HG03469 (cell line): Measurements from ENCODE around the gene WWOX.

ENCODE experiments used
- ATAC-seq: cut with Tn5 transposase; IDR thresholded peaks from one replicate; pipeline ENCODE4 v1.9.1; 2021; ENCODE audit warnings: mild to moderate bottlenecking, moderate library complexity, moderate number of reproducible peaks; ENCODE audit not compliant: unreplicated experiment

WWOX gene

DNA sequence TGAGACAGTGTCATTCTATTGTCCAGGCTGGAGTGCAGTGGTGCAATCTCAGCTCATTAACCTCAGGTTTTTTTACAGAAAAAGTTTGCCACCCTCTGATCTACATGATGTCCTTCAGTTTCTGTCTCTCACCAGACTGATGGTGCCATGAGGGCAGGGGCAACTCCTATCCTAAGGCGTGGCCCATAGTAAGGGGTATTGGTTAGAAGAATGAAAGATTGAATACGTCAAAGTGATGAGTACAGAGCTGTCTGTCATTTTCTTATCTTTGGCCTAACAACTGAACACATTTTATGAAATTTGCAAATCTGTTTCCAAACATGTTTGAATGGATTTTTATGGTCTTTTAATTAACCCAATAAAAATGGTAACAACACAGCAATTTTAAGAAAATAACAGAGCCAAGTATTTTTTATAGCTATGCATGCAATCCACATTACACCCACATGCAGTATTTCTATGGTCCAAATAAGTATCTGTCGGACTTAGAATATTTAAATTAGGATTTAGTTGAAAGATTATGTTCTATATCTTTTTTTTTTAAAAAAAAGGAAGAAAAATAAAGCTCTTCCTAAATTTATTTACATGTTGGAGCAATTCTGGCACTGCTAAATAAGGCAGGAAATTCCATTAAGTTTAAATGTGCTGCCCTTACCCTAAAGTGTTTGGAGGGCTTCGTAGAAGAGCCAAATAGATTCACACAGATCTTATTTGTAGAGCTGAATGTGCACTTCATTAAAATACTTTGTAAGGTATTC lies 192.8 kb downstream of the WWOX start:
- no peak for ATAC-seq

GRCh38 chr16:78292844-78293380 lies 193.5 kb downstream of the WWOX start:
- no peak for ATAC-seq

GRCh38 chr16:78294538-78295225 lies 195.2 kb downstream of the WWOX start:
- ATAC-seq, result no peak

DNA sequence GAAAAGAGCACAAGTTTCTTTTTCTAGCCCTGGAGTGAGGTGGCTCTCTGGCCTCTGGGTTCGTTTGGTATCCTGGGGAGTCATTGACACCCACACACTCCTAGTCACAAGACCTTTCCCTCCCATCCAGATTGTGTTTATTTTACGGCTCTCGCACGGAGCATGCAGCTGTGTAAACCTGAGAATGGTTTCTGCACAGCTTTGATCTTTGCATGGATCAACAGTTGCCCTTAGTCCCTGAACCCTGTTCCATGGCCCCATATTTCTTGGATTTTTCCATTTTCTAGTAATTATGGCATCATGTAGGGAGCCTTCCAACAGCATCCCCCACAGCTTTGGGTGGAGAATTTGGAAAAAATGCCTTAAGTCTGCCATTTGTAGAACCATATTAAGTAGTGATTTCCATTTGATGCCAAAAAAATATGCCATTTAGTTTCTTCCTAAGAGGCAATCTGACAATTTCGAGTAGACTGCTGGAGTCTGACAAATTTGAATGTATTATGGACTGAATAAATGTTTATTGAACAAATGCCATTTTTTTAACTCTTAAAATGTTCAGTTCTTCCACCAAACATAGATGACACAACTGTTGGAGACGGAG lies 197.7 kb downstream of the WWOX start:
- ATAC-seq, result no peak

DNA sequence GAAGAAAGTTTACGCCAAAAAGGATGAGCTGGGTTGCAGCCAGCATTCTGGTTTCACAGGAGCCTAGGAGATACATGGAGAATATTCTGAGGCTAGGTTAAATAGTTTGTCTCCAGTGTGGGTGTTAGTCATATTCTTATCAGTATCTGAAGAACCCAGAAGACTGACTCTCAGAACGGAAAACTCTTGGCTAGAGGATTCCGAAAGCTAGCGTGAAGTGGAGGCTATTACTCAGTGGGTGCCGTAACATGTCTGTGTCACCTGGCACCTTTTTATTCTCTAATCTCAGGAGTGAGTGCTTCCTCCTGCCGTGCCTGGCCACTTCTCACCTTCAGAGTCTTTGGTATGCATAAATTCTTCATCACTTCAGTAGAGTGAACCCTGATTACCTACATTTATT lies 199.5 kb downstream of the WWOX start:
- no peak for ATAC-seq

DNA sequence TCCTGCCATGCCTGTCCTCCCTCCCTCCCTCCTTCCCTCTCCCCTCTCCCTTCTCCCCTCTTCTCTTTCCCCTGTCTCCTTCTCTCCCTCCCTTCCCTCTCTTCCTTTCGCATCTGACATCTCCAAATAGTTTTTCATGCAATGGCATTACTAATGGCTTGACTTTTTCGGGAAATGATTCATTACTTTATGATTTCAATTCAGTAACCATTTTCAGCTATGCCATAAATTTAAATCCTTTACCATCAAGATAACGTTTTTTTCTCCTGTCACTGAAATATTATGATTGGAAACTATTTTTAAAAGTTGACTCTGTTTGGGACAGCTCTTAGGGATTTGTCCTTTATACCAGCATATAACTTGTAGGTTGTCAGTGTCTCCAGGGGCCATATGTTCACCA lies 201.0 kb downstream of the WWOX start:
- no peak for ATAC-seq

- ATAC-seq, result no peak
These were observed 204.5 kb downstream of the WWOX start for GRCh38 chr16:78303946-78304345.

DNA sequence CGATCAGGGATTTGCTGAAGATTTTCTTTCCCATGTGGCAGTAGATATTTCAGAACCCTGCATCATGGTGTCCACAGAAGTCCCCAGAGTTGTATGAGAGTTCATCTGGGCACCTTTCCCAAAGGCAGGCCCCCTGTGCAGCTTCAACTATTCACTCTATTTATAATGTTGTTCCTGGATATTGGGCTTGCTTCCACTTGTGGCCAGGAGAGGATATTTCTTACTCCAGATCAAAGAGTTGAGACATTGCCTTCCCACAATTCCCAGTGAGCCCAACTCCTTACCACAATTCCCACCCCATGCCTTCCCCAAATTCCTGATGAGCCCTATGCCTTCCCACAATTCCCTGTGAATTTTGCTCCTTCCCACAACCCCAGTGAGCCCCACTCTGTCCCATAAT lies 206.9 kb downstream of the WWOX start:
- ATAC-seq, result no peak

DNA sequence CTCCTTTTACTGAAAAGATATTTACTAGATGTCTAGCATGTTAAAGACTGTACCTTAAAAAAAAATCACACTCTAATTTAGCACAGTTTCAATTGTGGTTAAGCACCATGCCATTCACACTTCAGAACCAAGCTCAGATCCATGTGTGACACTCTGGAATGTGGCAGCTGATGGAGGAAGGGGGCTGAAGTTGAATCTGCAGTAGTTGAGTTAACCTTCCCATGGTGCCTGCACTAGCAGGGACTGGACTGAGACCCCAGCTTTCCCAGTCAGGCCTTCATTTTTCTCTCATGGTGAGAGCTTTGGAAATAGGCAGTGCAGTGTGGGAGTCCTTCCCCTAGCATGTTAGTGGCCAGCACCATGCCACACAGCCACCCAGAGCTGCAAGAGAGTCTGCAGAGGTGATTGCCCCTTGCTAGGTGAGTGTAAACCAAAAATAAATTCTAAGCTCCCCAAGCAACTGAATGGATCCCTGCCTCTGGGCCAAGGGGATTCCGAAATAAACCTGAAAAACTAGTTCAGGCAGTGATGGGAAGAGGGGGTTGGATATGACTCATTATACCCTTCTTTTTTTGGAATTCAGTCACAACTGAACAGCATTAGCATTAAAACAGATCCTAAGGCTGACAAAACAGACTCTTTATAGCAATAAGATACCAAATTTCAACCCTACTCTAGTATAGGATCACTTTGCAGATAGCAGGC lies 208.5 kb downstream of the WWOX start:
- ATAC-seq, result no peak

- ATAC-seq, result no peak
These were observed 210.3 kb downstream of the WWOX start for GRCh38 chr16:78309763-78310162.

- ATAC-seq, result no peak
These were observed 210.7 kb downstream of the WWOX start for GRCh38 chr16:78310196-78310595.

- ATAC-seq, result no peak
These were observed 211.6 kb downstream of the WWOX start for GRCh38 chr16:78310990-78311561.

DNA sequence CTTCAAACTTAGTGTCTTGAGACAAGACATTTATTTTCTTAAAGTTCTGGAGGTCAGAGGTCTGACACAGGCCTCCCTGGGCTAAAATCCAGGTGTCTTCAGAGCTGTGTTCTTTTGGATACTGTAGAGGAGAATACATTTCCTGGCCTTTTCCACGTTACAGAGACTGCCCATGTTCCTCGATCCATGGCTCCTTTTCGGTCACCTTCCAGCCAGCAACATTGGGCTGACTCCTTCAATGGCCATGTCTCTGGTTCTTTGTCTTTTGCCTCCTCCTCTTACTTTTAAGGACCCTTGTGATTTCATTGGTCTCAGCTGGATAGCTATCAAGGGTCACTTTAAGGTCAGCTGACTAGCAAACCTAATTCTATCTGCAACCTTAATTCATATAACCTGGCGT lies 212.4 kb downstream of the WWOX start:
- no peak for ATAC-seq

GRCh38 chr16:78317564-78318240 lies 218.2 kb downstream of the WWOX start:
- no peak for ATAC-seq

DNA sequence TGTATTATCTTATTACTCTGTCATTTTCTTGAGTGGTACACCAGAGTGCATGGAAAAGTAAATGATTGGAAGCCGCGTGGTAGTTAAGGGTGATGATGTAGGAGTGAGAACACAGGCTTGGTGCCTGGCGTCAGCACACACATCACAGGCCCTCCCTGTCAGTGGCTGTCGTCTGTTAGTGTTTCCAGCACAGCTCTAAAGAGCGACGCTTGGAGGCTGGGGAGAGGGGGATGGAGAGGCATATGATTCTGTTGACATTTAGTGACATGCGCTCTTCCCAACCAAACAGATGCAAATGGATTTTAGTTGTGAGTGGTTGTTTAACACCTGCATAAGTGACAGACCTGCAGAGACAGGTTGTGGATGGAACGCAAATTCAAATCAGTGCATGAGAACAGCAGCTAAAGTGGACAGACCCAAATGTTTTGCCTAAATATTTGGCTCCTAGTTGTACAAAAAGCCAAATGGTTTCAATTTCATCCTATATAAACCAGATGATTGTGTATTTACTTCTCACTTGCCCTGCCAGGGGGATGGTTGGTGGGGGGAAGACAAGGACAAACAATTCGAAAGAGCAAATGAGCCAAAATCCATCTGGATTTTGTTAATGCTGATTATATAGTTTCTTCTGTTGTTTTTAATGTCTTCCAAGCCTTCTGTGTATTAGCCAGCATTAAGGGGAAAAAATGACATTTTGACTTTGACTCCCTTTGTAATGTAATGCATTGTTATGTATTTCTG lies 222.3 kb downstream of the WWOX start:
- ATAC-seq, result no peak

DNA sequence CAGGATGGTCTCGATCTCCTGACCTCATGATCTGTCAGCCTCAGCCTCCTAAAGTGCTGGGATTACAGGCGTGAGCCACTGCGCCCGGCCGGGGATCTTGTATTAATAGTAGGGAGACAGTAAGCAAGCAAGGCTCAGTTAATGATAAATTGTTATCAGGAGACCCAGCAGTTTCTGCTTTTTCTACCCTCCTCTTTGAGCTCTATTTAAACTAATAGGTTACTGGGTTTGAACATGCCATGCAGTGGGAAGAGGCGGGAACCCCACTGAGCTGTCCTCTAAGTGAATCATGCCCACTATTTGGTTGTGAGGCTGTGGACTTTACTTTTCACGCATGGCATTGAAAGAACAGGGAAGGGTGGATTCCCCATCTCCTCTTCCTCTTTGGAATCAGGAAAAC lies 223.9 kb downstream of the WWOX start:
- ATAC-seq, result no peak

GRCh38 chr16:78324649-78325285 lies 225.3 kb downstream of the WWOX start:
- no peak for ATAC-seq

GRCh38 chr16:78325468-78326352 lies 226.3 kb downstream of the WWOX start:
- ATAC-seq, result no peak
